ENCODE results near the gene NRM. TPM values are rescaled to one million over a fixed set of nuclear protein-coding genes. Genes with fewer than 3 reads are reported as not detected.
A peak's percentile ranks its signal among the peaks of the same experiment; 100 is the strongest.

The NRM gene
- total RNA-seq, 1 experiment from 2014 or later, result 5.3 TPM

DNA sequence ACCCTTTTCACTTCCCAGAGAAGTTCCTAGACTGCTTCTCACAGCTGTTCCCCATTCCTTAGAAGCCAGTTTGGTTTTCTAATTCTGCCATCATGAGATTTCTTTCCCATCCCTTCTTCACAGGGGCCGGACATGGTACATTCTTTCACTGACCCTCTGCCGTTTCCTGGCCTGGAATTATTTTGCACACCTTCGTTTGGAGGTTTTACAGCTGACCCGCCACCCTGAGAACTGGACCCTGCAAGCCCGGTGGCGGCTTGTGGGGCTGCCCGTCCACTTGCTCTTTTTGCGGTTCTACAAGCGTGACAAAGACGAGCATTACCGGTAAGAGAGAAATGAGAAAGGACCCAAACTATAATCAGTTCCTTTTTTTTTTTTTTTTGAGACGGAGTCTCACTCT lies 39.6 kb downstream of the NRM start:
- Mint-ChIP-seq H3K9me3 (ENCODE audit: unreplicated experiment) (no peaks in the 10 kb centered on the region), H3K36me3 (ENCODE audit: insufficient read depth, unreplicated experiment) (peaks cover 60% of the 10 kb centered on the region), H3K4me1 (ENCODE audit: insufficient read depth, unreplicated experiment) (peaks cover 7% of the 10 kb centered on the region), H3K27ac (ENCODE audit: low read depth, unreplicated experiment) (no peak overlapping the region), H3K27me3 (ENCODE audit: insufficient read depth, unreplicated experiment) (no peaks in the 10 kb centered on the region), H3K4me3 (ENCODE audit: unreplicated experiment) (no peak overlapping the region)
- BruUV-seq (replicated peaks), result no TSS peak
- CTCF ChIA-PET, result no interaction called here
- TF ChIP-seq, protein P1, sequence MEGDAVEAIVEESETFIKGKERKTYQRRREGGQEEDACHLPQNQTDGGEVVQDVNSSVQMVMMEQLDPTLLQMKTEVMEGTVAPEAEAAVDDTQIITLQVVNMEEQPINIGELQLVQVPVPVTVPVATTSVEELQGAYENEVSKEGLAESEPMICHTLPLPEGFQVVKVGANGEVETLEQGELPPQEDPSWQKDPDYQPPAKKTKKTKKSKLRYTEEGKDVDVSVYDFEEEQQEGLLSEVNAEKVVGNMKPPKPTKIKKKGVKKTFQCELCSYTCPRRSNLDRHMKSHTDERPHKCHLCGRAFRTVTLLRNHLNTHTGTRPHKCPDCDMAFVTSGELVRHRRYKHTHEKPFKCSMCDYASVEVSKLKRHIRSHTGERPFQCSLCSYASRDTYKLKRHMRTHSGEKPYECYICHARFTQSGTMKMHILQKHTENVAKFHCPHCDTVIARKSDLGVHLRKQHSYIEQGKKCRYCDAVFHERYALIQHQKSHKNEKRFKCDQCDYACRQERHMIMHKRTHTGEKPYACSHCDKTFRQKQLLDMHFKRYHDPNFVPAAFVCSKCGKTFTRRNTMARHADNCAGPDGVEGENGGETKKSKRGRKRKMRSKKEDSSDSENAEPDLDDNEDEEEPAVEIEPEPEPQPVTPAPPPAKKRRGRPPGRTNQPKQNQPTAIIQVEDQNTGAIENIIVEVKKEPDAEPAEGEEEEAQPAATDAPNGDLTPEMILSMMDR (IDR thresholded peaks at IDR 0.05; ENCODE audit: unreplicated experiment), result no peak
- POLR2A ChIA-PET, result interaction anchor here (0.6 to 1.5 kb wide), 6 partner anchors 21 to 1031 kb away, joined by 3 to 5 read pairs (median 3); partner anchors contain the start of gene DHX16
- intact Hi-C loops (cut with micrococcal nuclease), result no loop called here
- DNase-seq (ENCODE audit: unreplicated experiment), result no peak

- CTCF ChIA-PET, result interaction anchor here (0.6 to 1.5 kb wide), 3 partner anchors 18 to 122 kb away, joined by 3 to 4 read pairs (median 3); no protein-coding TSS in a partner anchor
- Mint-ChIP-seq H3K4me1 (ENCODE audit: insufficient read depth, unreplicated experiment) (peaks cover 14% of the 10 kb centered on the region), H3K4me3 (ENCODE audit: unreplicated experiment) (peak overlapping the region; percentile 81), H3K9me3 (ENCODE audit: unreplicated experiment) (no peaks in the 10 kb centered on the region), H3K36me3 (ENCODE audit: insufficient read depth, unreplicated experiment) (peaks cover 51% of the 10 kb centered on the region), H3K27ac (ENCODE audit: low read depth, unreplicated experiment) (peak overlapping the region; percentile 71), H3K27me3 (ENCODE audit: insufficient read depth, unreplicated experiment) (no peaks in the 10 kb centered on the region)
- DNase-seq (ENCODE audit: unreplicated experiment), result peak; percentile 59
- BruUV-seq (replicated peaks), result no TSS peak
- POLR2A ChIA-PET, result interaction anchor here (0.6 to 4.1 kb wide), 20 partner anchors 9 to 553 kb away, joined by 3 to 38 read pairs (median 5); partner anchors contain the start of genes DHX16, MDC1, MRPS18B and PPP1R10
- intact Hi-C loops (cut with micrococcal nuclease), result no loop called here
- TF ChIP-seq, protein P1 (IDR thresholded peaks at IDR 0.05; ENCODE audit: unreplicated experiment), result no peak
These were observed 43.3 kb downstream of the NRM start for GRCh38 chr6:30647242-30648116.

- Mint-ChIP-seq H3K27ac (ENCODE audit: low read depth, unreplicated experiment) (peak within 1 kb of the TSS; percentile 71), H3K36me3 (ENCODE audit: insufficient read depth, unreplicated experiment) (peaks cover 43% of the 10 kb centered on the region), H3K9me3 (ENCODE audit: unreplicated experiment) (no peaks in the 10 kb centered on the region), H3K4me3 (ENCODE audit: unreplicated experiment) (peak within 1 kb of the TSS; percentile 81), H3K27me3 (ENCODE audit: insufficient read depth, unreplicated experiment) (no peaks in the 10 kb centered on the region), H3K4me1 (ENCODE audit: insufficient read depth, unreplicated experiment) (peaks cover 14% of the 10 kb centered on the region)
- POLR2A ChIA-PET, result interaction anchor here (0.6 to 4.1 kb wide), 12 partner anchors 10 to 554 kb away, joined by 3 to 38 read pairs (median 4); partner anchors contain the start of genes DHX16, MRPS18B, PPP1R10 and PRR3
- TF ChIP-seq, protein P1 (IDR thresholded peaks at IDR 0.05; ENCODE audit: unreplicated experiment), result no peak
- intact Hi-C loops (cut with micrococcal nuclease), result no loop called here
- CTCF ChIA-PET, result interaction anchor here (0.5 to 1.0 kb wide), 4 partner anchors 34 to 1243 kb away, joined by 3 to 4 read pairs (median 4); no protein-coding TSS in a partner anchor
- TSS peak; percentile 15 for BruUV-seq (replicated peaks)
- DNase-seq (ENCODE audit: unreplicated experiment), result peak; percentile 91
These were observed 44.1 kb downstream of the NRM start, which contains the start of gene C6orf136 for GRCh38 chr6:30646450-30647241. Gene C6orf136 (plus strand): TSS chr6:30647133. CDS start chr6:30647232, 99 bp downstream.

Data from MCF 10A (cell line).